Right ventricle myocardium inferior (tissue), 1 donor: Measurements from ENCODE around the gene NFIC. TPM values are rescaled to one million over a fixed set of nuclear protein-coding genes. Genes with fewer than 3 reads are reported as not detected.
"Not testable (repeated sequence)": the region's sequence is repeated elsewhere in the genome, so short reads cannot be mapped to it uniquely, and the experiment has no call there.

Experiments used
- ATAC-seq: fragments of 200-7000 bp; cut with Tn5 transposase; one replicate; pipeline ENCODE4 v1.9.1; 2020; ENCODE audit warnings: mild to moderate bottlenecking, moderate library complexity
- DNase-seq: peaks from one replicate; pipeline ENCODE4 v3.0.0; 2021; ENCODE audit errors: missing footprints
- intact Hi-C: fragments of 100-400 bp; cut with DNase I; formaldehyde crosslinking; loops from one replicate; pipeline ENCODE4 v1.11.0; 2022
- total RNA-seq: library from RNA; stranded (reverse); fragmentation: NEBNext Ultra II Directional; extraction: Animal tissue kit (Norgen Biotek cat#: 25700); gene quantifications from one replicate; pipeline ENCODE4 v1.2.1, GENCODE V29; 2021
- donor health status: DM: no; HTN: yes; CAD: no; lungs with severe emphysema.

Gene NFIC
- total RNA-seq, 1 donor from 2014 or later: 164 TPM

- ATAC-seq: peak; percentile 67
- intact Hi-C loops: loop anchor here (2.0 kb wide), 3 partner anchors 25 to 93 kb away; no protein-coding TSS in a partner anchor
- DNase-seq: peak; percentile 83
Measured at GRCh38 chr19:3335431-3336350, 30.7 kb upstream of the NFIC start.

- intact Hi-C loops: loop anchor here (2.0 kb wide), 3 partner anchors 24 to 92 kb away; no protein-coding TSS in a partner anchor
Measured at GRCh38 chr19:3336351-3336679, 30.1 kb upstream of the NFIC start.

GRCh38 chr19:3336680-3337523, 29.5 kb upstream of the NFIC start:
- intact Hi-C loops: loop anchor here (2.0 kb wide), 3 partner anchors 24 to 92 kb away; no protein-coding TSS in a partner anchor
- peak; percentile 92 for DNase-seq
- ATAC-seq: peak; percentile 95

More at GRCh38 chr19:3336351-3336679, 30.1 kb upstream of the NFIC start:
- no peak for DNase-seq
- ATAC-seq: no peak

GRCh38 chr19:3338541-3339181, 27.7 kb upstream of the NFIC start:
- DNase-seq (peak; percentile 79), ATAC-seq (no peak)
- intact Hi-C loops: no loop called here

- DNase-seq: peak; percentile 23
- intact Hi-C loops: no loop called here
- ATAC-seq: no peak
Measured at GRCh38 chr19:3340340-3340739, 26.0 kb upstream of the NFIC start.

- DNase-seq: peak; percentile 20
- intact Hi-C loops: no loop called here
- ATAC-seq: no peak
Measured at GRCh38 chr19:3342246-3342645, 24.1 kb upstream of the NFIC start.

- intact Hi-C loops, ATAC-seq: not testable (repeated sequence)
- peak; percentile 31 for DNase-seq
Measured at GRCh38 chr19:3342962-3343361, 23.4 kb upstream of the NFIC start.

GRCh38 chr19:3343619-3344502, 22.5 kb upstream of the NFIC start:
- intact Hi-C loops: no loop called here
- ATAC-seq: peak; percentile 83
- DNase-seq: peak; percentile 92

GRCh38 chr19:3344608-3345598, 21.5 kb upstream of the NFIC start:
- ATAC-seq (no peak), DNase-seq (peak; percentile 37)
- intact Hi-C loops: no loop called here

- DNase-seq: peak; percentile 72
- intact Hi-C loops: no loop called here
- no peak for ATAC-seq
Measured at GRCh38 chr19:3345850-3346460, 20.4 kb upstream of the NFIC start.

- intact Hi-C loops: no loop called here
- DNase-seq: peak; percentile 87
Measured at GRCh38 chr19:3346677-3347353, 19.6 kb upstream of the NFIC start.

GRCh38 chr19:3348042-3348441, 18.3 kb upstream of the NFIC start:
- intact Hi-C loops: no loop called here
- DNase-seq (peak; percentile 61), ATAC-seq (no peak)

More at GRCh38 chr19:3346677-3347353, 19.6 kb upstream of the NFIC start:
- peak; percentile 65 for ATAC-seq

GRCh38 chr19:3348469-3348868, 17.9 kb upstream of the NFIC start:
- peak; percentile 15 for DNase-seq
- intact Hi-C loops, ATAC-seq: not testable (repeated sequence)

- ATAC-seq (no peak), DNase-seq (peak; percentile 31)
- intact Hi-C loops: no loop called here
Measured at GRCh38 chr19:3350014-3350663, 16.2 kb upstream of the NFIC start.

- intact Hi-C loops: no loop called here
- ATAC-seq: no peak
- DNase-seq: peak; percentile 31
Measured at GRCh38 chr19:3351702-3352447, 14.5 kb upstream of the NFIC start.
